CD4-positive, CD25-positive, alpha-beta regulatory T cell (primary cell): Measurements from ENCODE around the gene KCNF1. TPM values are rescaled to one million over a fixed set of nuclear protein-coding genes. Genes with fewer than 3 reads are reported as not detected.

ENCODE experiments used
- ATAC-seq, 2 donors: fragments of 150-1000 bp; cut with Tn5 transposase; one replicate each; pipeline ENCODE4 v1.10.0; 2021; ENCODE audit warnings: low read depth in 2 of 2, moderate number of reproducible peaks in 2 of 2, moderate library complexity in 1 of 2
- DNase-seq, 3 donors: peaks; one replicate each; pipeline versions ENCODE4 v3.0.0 to v3.0.0-alpha.2; 2012 to 2022; ENCODE audit warnings: mixed read lengths in 1 of 3
- H3K27ac ChIP-seq: one replicate; pipeline ENCODE4 v1.7.0; 2013; ENCODE audit warnings: mild to moderate bottlenecking, low read length; ENCODE audit not compliant: insufficient read depth, poor library complexity, severe bottlenecking
- H3K27me3 ChIP-seq: one replicate; pipeline ENCODE4 v1.7.0; 2013; ENCODE audit warnings: low read length; ENCODE audit not compliant: control insufficient read depth, insufficient read depth
- H3K36me3 ChIP-seq: one replicate; pipeline ENCODE4 v1.7.0; 2013; ENCODE audit warnings: mild to moderate bottlenecking, low read length, moderate library complexity; ENCODE audit not compliant: control insufficient read depth, insufficient read depth
- H3K4me1 ChIP-seq: 2 replicates; pipeline ENCODE4 v1.7.0; 2013; ENCODE audit warnings: mild to moderate bottlenecking, low read length; ENCODE audit not compliant: insufficient read depth, control insufficient read depth, poor library complexity, severe bottlenecking
- H3K4me3 ChIP-seq: one replicate; pipeline ENCODE4 v1.7.0; 2013; ENCODE audit warnings: low read depth, mild to moderate bottlenecking, low read length, moderate library complexity
- H3K9me3 ChIP-seq, 2 experiments: 1 replicate in 1 of 2; 2 replicates in 1 of 2; pipeline ENCODE4 v1.7.0; 2013; ENCODE audit warnings: low read length in 2 of 2, mild to moderate bottlenecking in 1 of 2, moderate library complexity in 1 of 2; ENCODE audit not compliant: control insufficient read depth in 2 of 2
- H3K27ac Mint-ChIP-seq, 3 donors: one replicate each; pipeline ENCODE4 v1.8.0; 2020 to 2022; ENCODE audit warnings: mild to moderate bottlenecking in 3 of 3, mixed read lengths in 3 of 3, moderate library complexity in 2 of 3
- H3K27me3 Mint-ChIP-seq: one replicate; pipeline ENCODE4 v1.8.0; 2022; ENCODE audit warnings: mild to moderate bottlenecking, mixed read lengths
- H3K36me3 Mint-ChIP-seq: one replicate; pipeline ENCODE4 v1.8.0; 2020; ENCODE audit warnings: mixed read lengths
- H3K4me1 Mint-ChIP-seq, 4 donors: one replicate each; pipeline ENCODE4 v1.8.0; 2020 to 2022; ENCODE audit warnings: mixed read lengths in 4 of 4, mild to moderate bottlenecking in 1 of 4
- H3K4me3 Mint-ChIP-seq, 4 donors: one replicate each; pipeline ENCODE4 v1.8.0; 2020 to 2022; ENCODE audit warnings: mild to moderate bottlenecking in 4 of 4, mixed read lengths in 4 of 4, moderate library complexity in 3 of 4
- H3K9me3 Mint-ChIP-seq, 7 donors: one replicate each; pipeline ENCODE4 v1.8.0; 2020 to 2022; ENCODE audit warnings: mixed read lengths in 7 of 7, mild to moderate bottlenecking in 3 of 7, moderate library complexity in 2 of 7
- polyA plus RNA-seq, 4 donors: library from polyadenylated mRNA; unstranded; fragments of 300-500 nt; fragmentation: Illumina TruSeq; gene quantifications; one replicate each; pipeline ENCODE4 v1.2.3, GENCODE V29; 2021
- total RNA-seq: library from RNA; stranded (reverse); gene quantifications from one replicate; pipeline ENCODE4 v1.2.3, GENCODE V29; 2022

Gene KCNF1
- total and polyA plus RNA-seq, 5 donors from 2014 or later = not detected

DNA sequence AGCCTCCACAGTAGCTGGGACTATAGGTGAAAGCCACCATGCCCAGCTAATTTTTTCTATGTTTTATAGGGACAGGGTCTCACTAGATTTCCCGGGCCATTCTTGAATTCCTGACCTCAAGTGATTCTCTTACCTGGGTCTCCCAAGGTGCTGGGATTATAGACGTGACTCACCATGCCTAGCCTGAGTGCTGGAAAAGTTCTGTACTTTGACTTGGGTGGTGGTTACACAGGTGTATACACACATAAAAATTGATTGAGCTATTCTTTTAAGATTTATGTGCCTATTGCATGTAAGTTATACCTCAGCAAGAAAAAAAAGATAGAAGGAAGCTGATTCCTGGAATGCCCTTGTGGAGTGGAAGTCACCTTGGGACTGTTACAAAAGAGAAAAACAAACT lies 34.8 kb upstream of the KCNF1 start:
- peaks cover 0 to 4% (median 0%) of the 10 kb centered on the region in 4 donors for H3K4me1 Mint-ChIP-seq

GRCh38 chr2:10877651-10878111 lies 34.1 kb upstream of the KCNF1 start:
- peaks cover 0 to 4% (median 0%) of the 10 kb centered on the region in 4 donors for H3K4me1 Mint-ChIP-seq
- DNase-seq (no peak), ATAC-seq (no peak)
- no peaks in the 10 kb centered on the region for H3K36me3 Mint-ChIP-seq
- peaks cover 0 to 3% (median 0%) of the 10 kb centered on the region in 7 donors for H3K9me3 Mint-ChIP-seq
- Histone ChIP-seq H3K27me3 (no peaks in the 10 kb centered on the region), H3K4me3 (no peak overlapping the region), H3K36me3 (no peaks in the 10 kb centered on the region), H3K27ac (no peak overlapping the region), H3K4me1 (no peaks in the 10 kb centered on the region), H3K9me3 (no peaks in the 10 kb centered on the region)
- peak overlapping the region in 1 of 3 donors; percentile 50 for H3K27ac Mint-ChIP-seq
- H3K27me3 Mint-ChIP-seq = peaks cover 12% of the 10 kb centered on the region
- no peak overlapping the region for H3K4me3 Mint-ChIP-seq

More for the DNA sequence above, 34.8 kb upstream of the KCNF1 start:
- Histone ChIP-seq H3K4me1 (no peaks in the 10 kb centered on the region), H3K27me3 (no peaks in the 10 kb centered on the region), H3K9me3 (peaks cover 0 to under 1% of the 10 kb centered on the region in 2 experiments), H3K4me3 (no peak overlapping the region), H3K36me3 (no peaks in the 10 kb centered on the region), H3K27ac (no peak overlapping the region)
- Mint-ChIP-seq H3K27ac (no peak overlapping the region), H3K27me3 (peaks cover 12% of the 10 kb centered on the region), H3K4me3 (no peak overlapping the region), H3K9me3 (peaks cover 0 to 7% (median 3%) of the 10 kb centered on the region in 7 donors), H3K36me3 (no peaks in the 10 kb centered on the region)
- no peak for ATAC-seq
- DNase-seq = no peak

GRCh38 chr2:10878268-10878915 lies 33.3 kb upstream of the KCNF1 start:
- H3K27me3 ChIP-seq = no peaks in the 10 kb centered on the region
- no peak overlapping the region for H3K27ac ChIP-seq
- Mint-ChIP-seq H3K9me3 (peaks cover 0 to 3% (median 0%) of the 10 kb centered on the region in 7 donors), H3K4me1 (peaks cover 0 to 4% (median 0%) of the 10 kb centered on the region in 4 donors), H3K4me3 (no peak overlapping the region), H3K27ac (no peak overlapping the region), H3K27me3 (peaks cover 12% of the 10 kb centered on the region), H3K36me3 (no peaks in the 10 kb centered on the region)
- H3K36me3 ChIP-seq = no peaks in the 10 kb centered on the region
- no peaks in the 10 kb centered on the region for H3K9me3 ChIP-seq
- no peak for DNase-seq
- H3K4me3 ChIP-seq = no peak overlapping the region
- no peak for ATAC-seq
- no peaks in the 10 kb centered on the region for H3K4me1 ChIP-seq

DNA sequence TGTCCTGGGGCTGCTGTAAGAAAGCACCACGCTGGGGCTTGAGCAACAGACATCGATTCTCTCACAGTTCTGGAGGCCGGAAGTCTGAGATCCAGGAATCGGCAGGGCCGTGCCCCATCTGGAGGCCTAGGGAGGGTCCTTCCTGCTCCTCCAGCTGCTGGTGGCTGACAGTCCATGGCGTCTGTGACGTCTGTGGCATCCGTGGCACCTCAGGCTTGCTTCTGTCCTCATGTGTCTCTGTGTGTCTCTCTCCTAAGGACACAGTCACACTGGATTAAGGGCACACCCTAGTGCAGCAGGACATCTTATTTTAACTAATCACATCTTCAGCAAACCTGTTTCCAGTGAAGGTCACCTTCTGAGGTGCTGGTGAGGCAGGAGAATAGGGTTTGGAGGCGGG lies 32.6 kb upstream of the KCNF1 start:
- peak overlapping the region in 1 of 4 donors; percentile 49 for H3K4me3 Mint-ChIP-seq
- no peak for DNase-seq
- Histone ChIP-seq H3K27me3 (no peaks in the 10 kb centered on the region), H3K4me1 (no peaks in the 10 kb centered on the region), H3K9me3 (no peaks in the 10 kb centered on the region), H3K27ac (no peak overlapping the region), H3K4me3 (no peak overlapping the region), H3K36me3 (no peaks in the 10 kb centered on the region)
- peaks cover 0 to 3% (median 0%) of the 10 kb centered on the region in 7 donors for H3K9me3 Mint-ChIP-seq
- H3K4me1 Mint-ChIP-seq = peaks cover 0 to 8% (median 0%) of the 10 kb centered on the region in 4 donors
- peaks cover 12% of the 10 kb centered on the region for H3K27me3 Mint-ChIP-seq
- no peaks in the 10 kb centered on the region for H3K36me3 Mint-ChIP-seq
- no peak for ATAC-seq
- no peak overlapping the region for H3K27ac Mint-ChIP-seq

DNA sequence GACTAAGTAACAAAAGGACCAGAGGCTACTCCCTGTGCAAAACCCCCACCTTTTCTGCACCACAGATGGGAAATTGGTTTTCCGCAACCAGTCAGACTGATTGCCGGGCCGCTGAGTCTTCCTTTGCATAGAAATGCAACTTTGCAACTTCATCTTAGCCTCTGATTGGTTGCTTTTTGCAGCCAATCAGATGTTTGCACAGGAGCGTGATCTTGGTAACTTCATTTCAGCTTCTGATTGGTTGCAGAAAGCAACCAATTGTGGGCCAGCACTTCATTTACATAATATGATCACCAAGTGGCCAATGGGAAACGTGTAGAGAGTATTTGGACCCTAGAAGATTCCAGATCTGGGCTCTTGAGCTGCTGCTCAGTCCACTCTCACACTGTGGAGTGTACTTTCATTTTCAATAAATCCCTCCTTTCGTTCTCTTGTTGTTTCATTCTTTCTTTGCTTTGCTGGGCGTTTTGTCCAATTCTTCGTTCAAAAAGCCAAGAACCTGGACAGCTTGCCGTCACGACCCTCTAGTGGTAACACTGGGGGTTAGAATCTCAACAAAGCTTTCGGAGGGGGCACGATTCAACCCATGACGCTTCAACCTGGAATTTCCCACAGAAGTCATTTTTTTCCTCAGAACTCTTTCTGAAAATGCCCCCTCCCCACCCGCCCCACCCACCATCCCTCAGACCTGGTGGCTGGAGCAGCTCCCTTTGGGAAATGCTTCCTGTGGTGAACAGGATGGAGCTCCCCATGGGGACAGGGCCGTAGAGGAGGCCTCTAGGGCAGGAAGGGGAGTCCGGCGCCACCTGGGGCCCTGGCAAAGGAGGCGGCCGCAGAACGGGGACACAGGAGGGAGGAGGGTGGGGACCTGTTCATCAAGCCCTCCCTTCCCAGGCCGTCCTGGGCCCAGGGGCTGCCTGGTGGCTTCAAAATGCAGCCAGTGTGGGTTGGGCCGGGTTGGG lies 31.8 kb upstream of the KCNF1 start:
- H3K27ac ChIP-seq = no peak overlapping the region
- no peak for ATAC-seq
- peak overlapping the region in 1 of 4 donors; percentile 49 for H3K4me3 Mint-ChIP-seq

GRCh38 chr2:10880586-10881321 lies 31.0 kb upstream of the KCNF1 start:
- H3K4me1 ChIP-seq = no peaks in the 10 kb centered on the region
- no peak overlapping the region for H3K4me3 ChIP-seq
- no peak overlapping the region for H3K27ac ChIP-seq
- Mint-ChIP-seq H3K36me3 (no peaks in the 10 kb centered on the region), H3K27me3 (peaks cover 12% of the 10 kb centered on the region), H3K27ac (no peak overlapping the region), H3K9me3 (peaks cover 0 to 1% (median 0%) of the 10 kb centered on the region in 7 donors), H3K4me3 (peak overlapping the region in 1 of 4 donors; percentile 48), H3K4me1 (peaks cover 0 to 11% (median 0%) of the 10 kb centered on the region in 4 donors)
- no peak for ATAC-seq
- H3K27me3 ChIP-seq = peaks cover 4% of the 10 kb centered on the region
- peak in 1 of 3 donors; percentile 41 for DNase-seq
- H3K9me3 ChIP-seq = no peaks in the 10 kb centered on the region
- no peaks in the 10 kb centered on the region for H3K36me3 ChIP-seq

More for the DNA sequence above, 31.8 kb upstream of the KCNF1 start:
- no peak overlapping the region for H3K4me3 ChIP-seq
- DNase-seq = no peak
- Mint-ChIP-seq H3K4me1 (peaks cover 0 to 11% (median 0%) of the 10 kb centered on the region in 4 donors), H3K36me3 (no peaks in the 10 kb centered on the region), H3K27me3 (peaks cover 12% of the 10 kb centered on the region), H3K27ac (no peak overlapping the region), H3K9me3 (peaks cover 0 to 3% (median 0%) of the 10 kb centered on the region in 7 donors)
- H3K9me3 ChIP-seq = no peaks in the 10 kb centered on the region
- no peaks in the 10 kb centered on the region for H3K4me1 ChIP-seq
- H3K36me3 ChIP-seq = no peaks in the 10 kb centered on the region
- H3K27me3 ChIP-seq = peaks cover 4% of the 10 kb centered on the region

DNA sequence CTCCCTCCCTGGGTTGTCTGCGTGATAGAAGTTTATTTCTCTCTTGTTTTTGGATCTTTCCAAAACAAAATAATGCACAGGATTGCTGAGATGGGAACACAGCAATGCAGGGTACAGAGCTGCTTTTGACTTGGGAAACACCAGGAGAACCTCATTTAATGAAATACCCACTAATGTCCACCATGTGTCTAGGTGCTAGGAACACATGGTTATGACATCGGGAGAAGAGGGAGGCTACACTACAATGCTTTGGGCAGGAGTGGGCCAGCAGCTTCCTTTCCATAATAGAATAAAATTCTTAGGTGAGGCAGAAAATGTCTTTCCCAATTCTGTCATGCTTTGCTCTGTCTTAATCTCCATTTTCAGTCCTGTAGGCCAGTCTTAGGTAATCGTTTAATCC lies 29.2 kb upstream of the KCNF1 start:
- H3K4me3 ChIP-seq = no peak overlapping the region
- no peaks in the 10 kb centered on the region for H3K36me3 ChIP-seq
- DNase-seq (no peak), ATAC-seq (no peak)
- Mint-ChIP-seq H3K4me3 (no peak overlapping the region), H3K4me1 (peaks cover 0 to 11% (median 0%) of the 10 kb centered on the region in 4 donors), H3K27me3 (peaks cover 5% of the 10 kb centered on the region), H3K36me3 (no peaks in the 10 kb centered on the region), H3K9me3 (peaks cover 0 to 1% (median 0%) of the 10 kb centered on the region in 7 donors), H3K27ac (no peak overlapping the region)
- H3K9me3 ChIP-seq = no peaks in the 10 kb centered on the region
- peaks cover 4% of the 10 kb centered on the region for H3K27me3 ChIP-seq
- H3K4me1 ChIP-seq = no peaks in the 10 kb centered on the region
- H3K27ac ChIP-seq = no peak overlapping the region
